8988T (cell line): Measurements from ENCODE around the gene KCTD14.
"Not testable (repeated sequence)": the region's sequence is repeated elsewhere in the genome, so short reads cannot be mapped to it uniquely, and the experiment has no call there.

ENCODE experiments used
- DNase-seq: peaks from one replicate; pipeline ENCODE4 v3.0.0; 2011

Gene KCTD14

DNA sequence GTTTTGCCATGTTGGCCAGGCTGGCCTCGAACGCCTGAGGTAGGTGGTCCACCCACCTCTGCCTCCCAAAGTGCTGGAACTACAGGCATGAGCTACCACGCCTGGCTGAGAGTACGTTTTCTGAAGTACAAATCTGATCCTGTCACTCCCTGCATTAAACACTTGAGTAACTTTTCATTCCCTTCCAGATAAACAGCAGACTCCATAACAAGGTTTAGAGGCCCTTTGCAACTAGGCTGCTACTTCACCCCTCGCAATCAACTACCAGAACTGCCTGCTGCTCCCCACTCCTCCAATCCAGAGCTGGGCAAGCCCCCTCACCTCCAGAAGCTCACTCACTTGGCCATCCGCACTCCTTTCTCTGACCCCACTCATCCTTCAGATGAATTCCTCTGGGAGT is 1.5 kb downstream of the KCTD14 start:
- DNase-seq: no peak

DNA sequence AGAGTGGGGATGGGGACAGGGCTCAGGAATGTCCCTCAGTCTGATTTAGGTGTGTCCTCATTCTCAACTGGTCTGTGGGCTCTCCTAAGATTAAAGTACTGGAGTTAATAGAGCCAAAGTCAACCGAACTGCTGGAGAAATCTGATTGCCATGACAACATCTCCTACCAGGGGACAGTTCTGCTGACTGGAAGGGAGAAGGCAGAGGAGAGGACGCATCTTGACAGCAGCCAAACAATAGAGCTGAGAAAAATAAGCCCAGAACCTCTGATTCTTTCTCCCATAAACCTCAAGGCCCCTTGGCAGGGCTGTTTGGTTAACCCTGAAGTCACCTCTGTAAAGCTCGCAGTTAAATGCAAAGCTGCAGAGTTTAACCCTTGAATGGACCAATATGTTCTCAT is 2.8 kb downstream of the KCTD14 start:
- no peak for DNase-seq

DNA sequence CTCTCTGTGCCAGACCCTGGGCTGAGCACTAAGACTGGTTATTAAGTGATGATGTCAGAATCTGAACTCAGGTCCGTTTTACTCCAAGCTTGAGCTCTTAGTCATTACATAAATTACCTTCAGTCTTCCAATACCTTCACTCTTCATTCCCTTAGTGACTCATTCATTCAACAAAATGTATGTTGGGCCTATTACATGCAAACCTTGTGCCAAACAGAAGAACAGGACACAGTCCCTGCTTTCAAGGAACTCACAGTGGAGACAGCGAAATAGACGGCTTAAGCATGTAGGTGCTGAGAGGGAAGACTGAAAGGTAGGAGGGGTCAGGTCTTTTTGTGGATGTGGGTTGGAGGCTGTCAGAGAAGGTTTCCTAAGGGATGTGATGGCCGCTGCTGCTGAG is 3.3 kb downstream of the KCTD14 start:
- no peak for DNase-seq

DNA sequence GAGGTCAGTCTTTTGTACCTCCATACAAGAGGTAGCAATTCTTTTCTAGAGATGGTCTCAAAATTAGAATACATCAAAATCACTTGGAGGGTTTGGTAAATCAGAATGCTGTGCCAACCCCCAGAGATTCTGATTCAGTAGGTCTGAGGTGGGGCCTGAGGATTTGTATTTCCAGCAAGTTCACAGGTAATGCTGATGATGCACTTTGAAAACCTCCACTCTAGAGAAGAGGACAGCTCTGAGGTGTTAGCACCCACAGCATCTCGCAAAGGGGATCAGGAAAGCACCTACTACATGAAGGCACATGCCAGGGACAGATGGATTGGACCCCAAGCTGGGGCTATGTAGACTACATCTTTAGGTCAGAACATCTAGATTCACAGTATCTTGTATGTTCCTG is 7.2 kb downstream of the KCTD14 start:
- DNase-seq: no peak

DNA sequence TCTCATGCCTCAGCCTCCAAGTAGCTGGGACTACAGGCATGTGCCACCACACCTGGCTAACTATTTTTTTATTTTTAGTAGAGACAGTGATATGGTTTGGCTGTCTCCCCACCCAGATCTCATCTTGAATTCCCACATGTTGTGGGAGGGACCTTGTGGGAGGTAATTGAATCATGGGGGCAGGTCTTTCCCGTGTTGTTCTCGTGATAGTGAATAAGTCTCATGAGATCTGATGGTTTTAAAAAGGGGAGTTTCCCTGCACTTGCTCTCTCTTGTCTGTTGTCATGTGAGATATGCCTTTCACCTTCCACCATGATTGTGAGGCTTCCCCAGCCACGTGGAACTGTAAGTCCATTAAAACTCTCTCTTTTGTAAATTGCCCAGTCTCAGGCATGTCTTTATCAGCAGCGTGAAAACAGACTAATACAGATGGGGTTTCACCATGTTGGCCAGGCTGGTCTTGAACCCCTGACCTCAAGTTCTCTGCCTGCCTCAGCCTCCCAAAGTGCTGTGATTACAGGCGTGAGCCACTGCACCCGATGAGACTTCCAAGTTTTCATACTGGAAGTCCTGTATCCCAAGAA is 8.0 kb downstream of the KCTD14 start:
- DNase-seq: not testable (repeated sequence)

DNA sequence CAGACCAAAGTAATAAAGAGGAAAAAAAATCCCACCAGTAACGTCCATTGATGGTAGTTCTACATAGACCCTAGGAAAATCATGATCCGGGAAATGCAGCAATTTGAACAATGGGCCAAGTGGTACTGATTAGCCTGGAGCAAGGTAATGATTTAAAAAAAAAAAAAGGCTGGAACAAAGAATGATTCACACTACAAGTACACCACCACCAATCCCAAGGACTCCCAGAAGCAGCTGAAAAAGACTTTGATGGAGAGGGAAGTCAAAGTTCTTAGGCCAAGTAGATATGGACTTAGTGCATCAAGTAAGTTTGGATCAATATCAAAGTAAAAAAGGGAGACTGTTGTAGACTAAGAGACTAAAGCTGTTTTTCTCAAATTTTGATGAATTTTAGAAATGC is 11.8 kb downstream of the KCTD14 start:
- no peak for DNase-seq

DNA sequence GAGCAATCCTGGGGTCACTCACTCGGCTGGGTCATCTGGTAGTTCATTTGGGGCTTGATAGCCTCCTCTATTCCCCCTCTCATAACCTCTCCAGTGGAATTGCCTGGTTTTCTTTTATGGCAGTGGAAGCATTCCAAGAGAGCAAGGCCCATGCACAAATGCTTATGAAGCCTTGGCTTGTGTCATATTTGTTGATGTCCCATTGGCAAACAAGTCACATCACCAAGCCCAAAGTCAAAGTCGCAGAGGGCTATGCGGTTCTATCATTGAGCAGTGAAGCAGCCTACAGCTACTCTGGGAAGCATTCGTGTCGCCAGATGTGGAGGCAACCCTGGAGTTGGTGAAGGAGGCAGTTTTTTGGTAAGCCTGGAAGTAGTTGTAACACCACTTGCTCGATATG is 12.3 kb downstream of the KCTD14 start:
- no peak for DNase-seq

DNA sequence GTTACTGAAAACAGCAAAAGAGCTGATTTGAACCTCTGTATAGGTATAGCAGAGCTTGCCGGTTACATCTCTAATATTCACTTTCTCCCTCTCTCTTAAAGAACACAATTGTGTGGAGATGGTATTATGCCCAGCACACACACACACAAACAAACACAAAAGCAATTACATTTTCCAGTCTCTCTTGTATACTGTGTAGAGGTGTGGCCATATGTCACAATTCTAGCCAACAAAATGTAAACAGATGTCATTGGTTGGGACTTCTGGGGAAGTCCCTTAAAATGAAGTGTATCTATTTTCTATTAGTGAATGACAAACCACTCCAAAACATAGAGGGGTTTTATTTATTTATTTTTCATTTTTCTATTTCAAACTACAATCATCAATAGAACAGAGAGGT is 12.8 kb downstream of the KCTD14 start:
- DNase-seq: no peak

DNA sequence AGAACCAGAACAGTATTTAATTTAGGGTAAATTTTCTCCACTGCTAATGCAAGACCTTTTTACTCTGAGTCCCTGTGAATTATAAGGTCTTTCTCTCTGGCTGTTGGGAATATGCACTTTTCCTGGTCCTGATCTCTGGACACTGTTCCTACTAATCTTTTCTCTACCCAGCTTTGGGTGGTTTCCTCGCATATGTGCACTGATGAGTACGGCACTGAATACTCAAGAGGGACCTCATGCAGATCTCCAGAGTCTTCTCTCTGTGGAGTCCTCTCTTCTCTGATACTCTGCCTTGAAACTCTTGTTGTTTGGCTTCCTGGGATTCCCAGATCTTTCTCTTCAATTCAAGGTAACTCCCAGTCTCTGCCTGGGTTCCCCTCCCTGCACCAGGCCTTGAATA is 14.0 kb downstream of the KCTD14 start:
- no peak for DNase-seq

DNA sequence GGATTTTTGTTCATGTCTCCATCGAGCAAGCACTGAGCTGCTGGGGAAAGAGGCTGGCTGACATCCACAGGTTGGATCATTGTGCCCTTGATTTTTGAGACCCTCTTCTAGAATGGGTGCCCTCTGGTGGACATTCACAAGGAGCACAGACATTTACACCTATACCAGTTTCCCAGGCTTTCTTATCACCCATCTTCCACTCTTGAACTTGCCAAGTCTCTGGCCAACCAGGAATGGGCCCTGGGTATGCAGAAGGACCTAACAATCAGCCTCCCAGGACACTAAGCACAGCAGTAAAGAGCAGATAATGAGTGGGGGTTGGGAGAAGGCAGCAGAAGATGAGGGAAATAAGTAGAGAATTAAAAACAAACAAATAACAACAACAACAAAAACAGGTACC is 22.9 kb downstream of the KCTD14 start:
- peak; percentile 29 for DNase-seq

DNA sequence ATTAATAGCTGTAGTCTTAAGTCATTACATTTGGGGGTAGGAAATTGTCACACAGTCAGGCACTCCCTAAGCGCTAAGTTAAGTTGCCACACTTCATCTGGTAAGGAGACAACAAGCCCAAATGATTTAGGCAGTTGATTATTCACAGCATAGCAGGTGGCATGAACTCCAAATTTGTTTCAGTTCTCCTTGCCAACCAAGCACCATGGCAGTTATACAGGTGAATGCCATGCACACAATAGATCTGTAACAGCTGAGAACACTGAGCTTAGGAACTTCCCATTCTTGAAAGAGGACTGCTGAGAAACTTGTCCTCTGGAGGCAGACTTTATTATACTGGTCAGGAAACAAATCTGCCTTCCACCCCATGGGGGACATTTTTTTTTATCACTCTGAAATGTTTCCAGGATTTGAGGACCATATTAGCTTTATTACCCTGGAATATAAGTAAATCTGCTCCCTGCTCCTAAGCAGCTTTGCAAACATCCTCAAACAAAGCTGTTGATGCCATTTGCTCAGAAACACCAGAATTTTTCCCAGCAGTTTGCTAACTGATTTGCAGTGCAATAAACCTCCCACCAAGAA is 23.5 kb downstream of the KCTD14 start:
- DNase-seq: no peak

DNA sequence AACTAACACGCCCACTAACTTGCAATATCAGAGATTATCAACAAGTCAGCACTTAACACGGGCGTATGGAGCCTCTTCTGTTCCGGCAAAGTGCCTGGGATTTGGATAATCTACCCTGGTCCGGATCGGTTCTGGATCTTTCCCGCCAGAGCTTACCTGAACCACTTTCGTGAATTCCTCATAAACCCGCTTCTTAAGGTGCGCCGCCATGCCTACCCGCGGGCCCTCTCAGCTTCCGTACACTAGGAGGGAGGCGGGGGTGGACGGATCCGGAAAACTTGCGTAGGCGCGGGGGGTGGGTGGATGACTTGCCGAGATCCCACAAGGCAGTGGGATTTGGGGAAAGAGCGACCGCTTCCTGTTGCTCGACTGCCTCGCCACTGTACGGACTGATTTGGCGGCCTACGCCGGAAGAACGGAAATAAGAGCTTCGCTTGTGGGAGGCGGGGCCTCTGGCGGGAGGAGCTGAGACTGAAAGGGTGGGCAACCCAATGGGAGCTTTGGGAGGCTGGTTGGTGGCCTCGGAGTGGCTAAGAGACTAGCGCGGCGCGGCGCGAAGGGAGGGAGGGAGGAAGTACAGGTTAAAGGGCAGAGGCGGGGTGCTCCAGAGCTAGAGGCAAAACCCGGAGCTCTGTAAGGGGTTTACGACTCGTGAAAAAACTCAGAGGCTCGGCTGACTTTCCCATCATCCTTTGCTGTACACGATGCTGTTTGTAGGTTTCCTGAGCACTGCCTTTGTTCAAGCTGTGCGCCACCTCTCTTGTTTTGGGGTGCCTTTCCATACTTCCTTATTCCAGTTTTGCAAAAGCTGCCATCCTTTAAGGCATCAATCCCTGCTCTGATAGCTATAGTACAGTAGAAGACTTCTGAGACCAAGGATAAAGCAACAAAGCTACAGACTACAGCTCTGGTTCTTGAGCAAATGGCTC is 28.4 kb downstream of the KCTD14 start, which contains the start of gene INTS4:
INTS4 (minus strand) TSS at position 235 of the 929 bp plus-strand sequence; CDS start at position 210, 25 bp downstream.
- peak; percentile 80 for DNase-seq

DNA sequence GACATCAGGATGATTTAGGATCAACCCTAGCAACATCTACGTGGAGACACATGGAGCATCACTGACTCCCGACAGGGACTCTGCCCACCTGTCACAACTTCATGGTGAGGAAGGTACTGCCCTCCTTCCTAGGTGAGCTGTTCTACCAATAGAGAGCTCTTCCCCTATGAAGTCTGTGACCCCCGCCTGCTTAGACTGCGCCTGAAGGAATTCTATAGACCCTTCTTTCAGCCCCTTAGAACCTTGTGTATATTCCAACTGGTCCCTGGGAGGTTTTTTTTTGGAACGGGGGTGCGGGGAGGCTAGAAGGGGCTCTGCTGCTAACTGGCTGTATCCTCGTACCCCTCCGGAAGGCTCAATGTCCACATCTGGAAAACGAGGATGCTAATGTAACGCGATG is 29.2 kb downstream of the KCTD14 start:
- DNase-seq: no peak

DNA sequence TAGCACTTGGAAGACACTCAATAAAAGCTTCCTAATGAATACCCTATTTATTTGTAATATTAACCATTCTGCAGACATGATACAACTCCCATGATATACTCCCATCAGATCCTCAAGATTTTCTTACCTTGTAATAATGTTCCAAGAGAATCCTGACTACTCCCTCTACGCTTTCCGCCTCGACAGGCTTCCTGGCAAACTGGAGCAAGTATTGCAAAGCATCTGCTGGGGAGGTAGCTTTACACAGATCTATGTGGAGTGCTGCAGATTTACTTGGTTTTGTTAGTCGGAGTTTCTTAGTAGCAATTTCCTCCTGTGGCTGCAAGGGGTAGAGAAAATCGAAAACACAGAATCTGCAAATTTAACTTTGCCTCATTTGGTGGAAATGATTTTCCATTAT is 32.1 kb downstream of the KCTD14 start:
- no peak for DNase-seq

DNA sequence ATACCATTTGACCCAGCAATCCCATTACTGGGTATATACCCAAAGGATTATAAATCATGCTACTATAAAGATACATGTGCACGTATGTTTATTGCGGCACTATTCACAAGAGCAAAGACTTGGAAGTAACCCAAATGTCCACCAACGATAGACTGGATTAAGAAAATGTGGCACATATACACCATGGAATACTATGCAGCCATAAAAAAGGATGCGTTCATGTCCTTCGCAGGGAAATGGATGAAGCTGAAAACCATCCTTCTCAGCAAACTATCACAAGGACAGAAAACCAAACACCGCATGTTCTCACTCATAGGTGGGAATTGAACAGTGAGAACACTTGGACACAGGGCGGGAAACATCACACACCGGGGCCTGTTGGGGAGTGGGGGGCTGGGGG is 36.6 kb downstream of the KCTD14 start:
- not testable (repeated sequence) for DNase-seq

DNA sequence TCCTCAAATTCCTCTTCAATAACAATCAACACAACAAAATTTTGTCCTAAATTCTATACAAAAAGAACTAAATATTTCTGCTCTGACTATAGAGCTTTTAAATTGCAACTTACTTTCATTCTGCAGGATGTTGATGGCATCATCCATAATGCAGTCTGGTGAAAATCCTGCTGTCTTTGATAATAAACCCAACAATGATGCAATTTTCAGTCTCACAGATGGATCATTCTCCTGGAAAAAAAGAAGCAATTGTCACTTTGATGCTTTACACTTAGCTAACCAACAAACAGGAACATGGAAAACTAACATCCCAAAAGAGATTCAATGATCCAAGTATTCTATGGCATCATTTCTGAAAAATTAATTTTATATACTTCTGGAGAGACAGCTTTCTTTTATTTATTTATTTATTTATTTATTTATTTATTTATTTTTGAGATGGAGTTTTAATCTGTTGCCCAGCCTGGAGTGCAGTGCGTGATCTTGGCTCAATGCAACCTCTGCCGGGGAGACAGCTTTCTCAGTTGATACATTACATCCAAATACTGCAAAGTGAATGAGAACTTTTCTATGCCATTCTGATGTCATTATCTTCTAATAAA is 41.6 kb downstream of the KCTD14 start:
- DNase-seq: no peak

DNA sequence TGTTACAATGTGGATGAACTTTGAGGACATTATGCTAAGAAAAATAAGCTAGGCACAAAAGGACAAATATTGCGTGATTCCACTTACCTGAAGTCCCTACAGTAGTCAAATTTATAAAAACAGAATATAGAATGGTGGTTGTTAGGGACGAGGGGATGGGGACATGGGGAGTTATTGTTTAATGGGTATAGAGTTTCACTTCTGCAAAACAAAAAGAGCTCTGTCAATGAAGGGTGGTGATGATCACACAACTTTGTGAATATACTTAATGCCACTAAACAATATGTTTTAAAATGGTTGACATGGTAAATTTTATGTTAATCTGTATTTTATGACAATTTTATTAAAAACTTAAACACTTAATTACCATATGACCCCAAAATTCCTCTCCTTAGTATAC is 54.7 kb downstream of the KCTD14 start:
- no peak for DNase-seq

DNA sequence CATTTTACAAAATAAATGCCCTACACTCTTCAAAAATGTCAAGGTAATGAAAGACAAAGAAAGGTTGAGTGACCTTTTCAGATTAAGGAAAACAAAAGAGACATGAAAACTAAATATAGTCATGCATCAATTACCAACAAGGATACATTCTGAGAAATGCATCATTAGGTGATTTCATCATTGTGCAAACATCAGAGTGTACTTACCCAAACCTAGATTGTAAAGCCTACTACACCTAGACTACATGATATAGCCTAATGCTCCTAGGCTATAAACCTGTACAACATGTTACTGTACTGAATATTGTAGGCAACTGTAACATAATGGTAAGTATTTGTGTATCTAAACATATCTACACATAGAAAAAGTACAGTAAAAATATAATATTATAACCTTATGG is 55.3 kb downstream of the KCTD14 start:
- no peak for DNase-seq

DNA sequence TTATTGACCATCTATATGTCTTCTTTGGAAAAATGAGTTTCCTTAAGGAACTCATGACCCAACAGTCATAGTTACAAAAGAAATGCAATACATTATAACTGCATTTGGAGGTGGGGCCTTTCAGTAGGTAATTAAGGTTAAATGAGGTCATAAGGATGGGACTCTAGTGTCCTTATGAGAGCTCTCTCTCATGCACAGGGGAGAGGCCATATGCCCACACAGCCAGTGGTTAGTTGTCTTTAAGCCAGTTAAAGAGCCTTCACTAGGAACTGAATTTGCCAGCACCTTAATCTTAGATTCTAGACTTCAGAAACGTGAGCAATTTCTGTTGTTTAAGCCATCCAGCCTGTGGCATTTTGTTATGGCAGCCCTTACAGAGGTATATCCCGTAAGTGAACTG is 56.0 kb downstream of the KCTD14 start:
- no peak for DNase-seq

DNA sequence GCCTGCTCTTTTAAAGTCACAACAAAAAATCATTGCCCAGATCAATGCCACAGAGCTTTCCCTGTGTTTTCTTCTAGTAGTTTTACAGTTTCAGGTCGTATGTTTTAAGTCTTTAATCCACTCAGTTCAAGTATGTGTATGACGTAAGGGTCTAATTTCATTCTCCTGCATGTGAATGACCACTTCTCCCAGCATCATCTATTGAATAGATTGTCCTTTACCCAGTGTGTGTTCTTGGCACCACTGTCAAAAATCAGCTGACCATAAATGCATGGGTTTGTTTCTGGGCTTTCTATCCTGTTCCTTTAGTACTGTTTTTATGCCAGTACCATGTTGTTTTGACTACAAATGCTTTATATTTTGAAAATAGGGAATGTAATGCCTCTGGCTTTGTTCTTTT is 56.7 kb downstream of the KCTD14 start:
- DNase-seq: no peak
